Measurements from ENCODE around the gene RNF224. TPM values are rescaled to one million over a fixed set of nuclear protein-coding genes. Genes with fewer than 3 reads are reported as not detected.

RNF224 gene
- polyA plus RNA-seq, 2 of the 4 experiments (the other 2 are of a cell fraction) = 0.04 TPM; not detected in 1

- no peak for TF ChIP-seq JUNB (IDR thresholded peaks at IDR 0.05)
Measured at GRCh38 chr9:137178201-137178938, 48.9 kb upstream of the RNF224 start (continued).

- no peaks in the 10 kb centered on the region for H3K9me3 ChIP-seq
- no peak overlapping the region for H3K4me2 ChIP-seq
- no peak for FAIRE-seq
- no peak for TF ChIP-seq HMGXB4 (CRISPR knock-in tag; IDR thresholded peaks at IDR 0.05; ENCODE audit: borderline replicate concordance)
- TF ChIP-seq CBX2 (IDR thresholded peaks at IDR 0.05; ENCODE audit: borderline replicate concordance, low read depth) = no peak
- TF ChIP-seq SMC3 (IDR thresholded peaks at IDR 0.05) = no peak
- TF ChIP-seq CTCF (IDR thresholded peaks at IDR 0.05) = no peak
- TF ChIP-seq CHD4 (IDR thresholded peaks at IDR 0.05; ENCODE audit: borderline replicate concordance) = no peak
- TF ChIP-seq ZNF302 (CRISPR knock-in tag; IDR thresholded peaks at IDR 0.05) = no peak
- TF ChIP-seq HOXA7 (CRISPR knock-in tag; IDR thresholded peaks at IDR 0.05) = no peak
- no peak for TF ChIP-seq ATOH8 (CRISPR knock-in tag; IDR thresholded peaks at IDR 0.05; ENCODE audit: low read depth)
- no peak for TF ChIP-seq PBX3 (IDR thresholded peaks at IDR 0.05)
- no peak for TF ChIP-seq FOSL2 (IDR thresholded peaks at IDR 0.05)
- no peak for TF ChIP-seq FOSL2 (CRISPR knock-in tag; IDR thresholded peaks at IDR 0.05)
- TF ChIP-seq MAZ (IDR thresholded peaks at IDR 0.05; ENCODE audit: borderline replicate concordance, low read depth, low read length) = no peak
- TF ChIP-seq KDM1A (IDR thresholded peaks at IDR 0.05; ENCODE audit: low read depth) = no peak
- TF ChIP-seq MYC (IDR thresholded peaks at IDR 0.05; ENCODE audit: borderline replicate concordance, low read length) = no peak
- TF ChIP-seq FOXS1 (CRISPR knock-in tag; IDR thresholded peaks at IDR 0.05) = no peak
- TF ChIP-seq CHD2 (IDR thresholded peaks at IDR 0.05; ENCODE audit: low read length, partially characterized antibody) = no peak
- TF ChIP-seq CBX8 (IDR thresholded peaks at IDR 0.05) = no peak
- TF ChIP-seq E2F6 (IDR thresholded peaks at IDR 0.05; ENCODE audit: borderline replicate concordance, low read depth) = no peak
- no peak for TF ChIP-seq RFX5 (IDR thresholded peaks at IDR 0.05)
- no peak for TF ChIP-seq JUNB (IDR thresholded peaks at IDR 0.05)
- TF ChIP-seq TP53 (CRISPR knock-in tag; IDR thresholded peaks at IDR 0.05) = no peak
- DNase-seq (ENCODE audit: low read depth in 1 of 2, low spot score in 1 of 2) = no peak
- WGBS (ENCODE audit: missing lambda C conversion rate) = 88% methylated on average over 17 of the region's 19 CpGs
- CTCF ChIA-PET = interaction anchor here (0.6 to 16.5 kb wide), 8 partner anchors 10 to 59 kb away, joined by 3 to 156 read pairs (median 8); partner anchors contain the start of genes ANAPC2, LRRC26 and SSNA1
- no peak for ATAC-seq
- H3K27ac ChIP-seq = no peak overlapping the region
- H3K4me3 ChIP-seq = no peak overlapping the region
- POLR2A ChIA-PET = no interaction called here
- no peaks in the 10 kb centered on the region for H3K4me1 ChIP-seq
Measured at GRCh38 chr9:137178939-137179630, 48.2 kb upstream of the RNF224 start.
